Subcutaneous abdominal adipose tissue (tissue), 5 donors: ENCODE measurements around the gene KIF7.

Experiments used
- H3K27ac ChIP-seq: one replicate; pipeline ENCODE4 v1.7.0; 2013; ENCODE audit warnings: low read depth, mild to moderate bottlenecking, inconsistent platforms, low read length, moderate library complexity
- H3K27me3 ChIP-seq, 5 donors: one replicate each; pipeline ENCODE4 v1.7.0; 2013; ENCODE audit warnings: low read length in 5 of 5, inconsistent platforms in 1 of 5; ENCODE audit not compliant: control insufficient read depth in 5 of 5, insufficient read depth in 4 of 5
- H3K36me3 ChIP-seq, 5 donors: one replicate each; pipeline ENCODE4 v1.7.0; 2013; ENCODE audit warnings: low read length in 5 of 5; ENCODE audit not compliant: control insufficient read depth in 5 of 5, insufficient read depth in 5 of 5
- H3K4me1 ChIP-seq, 5 donors: one replicate each; pipeline ENCODE4 v1.7.0; 2013; ENCODE audit warnings: low read length in 5 of 5, mild to moderate bottlenecking in 3 of 5, moderate library complexity in 1 of 5; ENCODE audit not compliant: control insufficient read depth in 5 of 5, insufficient read depth in 5 of 5
- H3K4me3 ChIP-seq, 5 donors: one replicate each; pipeline ENCODE4 v1.7.0; 2013; ENCODE audit warnings: low read length in 5 of 5, low read depth in 1 of 5
- H3K9ac ChIP-seq, 5 donors: one replicate each; pipeline ENCODE4 v1.7.0; 2013; ENCODE audit warnings: low read length in 5 of 5, mild to moderate bottlenecking in 4 of 5, moderate library complexity in 3 of 5
- H3K9me3 ChIP-seq, 5 donors: one replicate each; pipeline ENCODE4 v1.7.0; 2013; ENCODE audit warnings: low read length in 5 of 5; ENCODE audit not compliant: control insufficient read depth in 5 of 5
- donor health status: healthy.
- donor health status: healthy.
- donor health status: healthy.
- donor health status: healthy.
- donor health status: healthy.

The KIF7 gene

DNA sequence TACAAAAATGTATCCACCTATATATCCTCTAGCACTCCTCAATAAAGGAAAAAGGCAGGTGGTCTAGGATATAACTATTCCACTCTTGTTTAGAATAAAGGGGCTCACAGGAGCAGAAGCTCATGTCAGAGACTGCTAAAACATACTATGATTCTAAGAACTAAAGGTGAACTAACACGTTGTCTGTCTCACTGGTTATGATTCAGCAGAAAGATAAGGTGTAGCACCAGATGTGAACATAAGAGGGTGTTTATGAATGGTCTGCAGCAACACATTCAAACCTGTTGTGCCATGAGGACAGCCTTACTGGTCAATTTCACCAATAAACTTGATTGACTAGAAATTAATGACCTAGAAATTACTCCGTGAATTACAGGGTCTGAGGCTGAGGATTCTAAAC, 30.7 kb upstream of the KIF7 start:
- Histone ChIP-seq H3K4me3 (peak overlapping the region in 2 of 5 donors; percentile 18 to 36), H3K27me3 (no peaks in the 10 kb centered on the region), H3K9me3 (no peaks in the 10 kb centered on the region), H3K4me1 (peaks cover 0 to 77% (median 37%) of the 10 kb centered on the region in 5 donors), H3K27ac (peak overlapping the region; percentile 92), H3K9ac (peak overlapping the region in 2 of 5 donors; percentile 57 to 63), H3K36me3 (peaks cover 0 to 16% (median 5%) of the 10 kb centered on the region in 5 donors)

DNA sequence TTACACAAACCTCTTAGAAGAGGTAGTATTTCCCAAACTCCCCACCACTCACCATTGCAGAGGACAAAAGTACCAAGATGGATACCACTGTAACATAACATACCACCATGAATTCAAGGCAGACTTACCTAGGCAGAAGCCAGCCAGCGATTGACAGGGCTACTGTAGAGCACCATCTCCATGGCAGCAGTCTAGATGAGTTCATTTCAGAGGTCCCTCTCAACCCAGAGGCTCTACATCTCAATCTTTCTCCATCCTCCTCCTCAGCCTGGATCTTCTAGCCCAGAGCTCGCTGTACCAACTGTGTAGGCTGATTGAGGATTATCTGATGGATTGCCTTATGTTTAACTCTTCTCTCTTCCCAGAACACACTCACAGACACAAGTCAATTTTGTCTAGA, 25.9 kb upstream of the KIF7 start:
- Histone ChIP-seq H3K36me3 (peaks cover 0 to 26% (median 12%) of the 10 kb centered on the region in 5 donors), H3K27me3 (no peaks in the 10 kb centered on the region), H3K4me3 (peak overlapping the region in 3 of 5 donors; percentile 3 to 53 (median 8)), H3K9ac (peak overlapping the region; percentile 4 to 90 (median 23)), H3K9me3 (no peaks in the 10 kb centered on the region), H3K4me1 (peaks cover 0 to 59% (median 28%) of the 10 kb centered on the region in 5 donors), H3K27ac (peak overlapping the region; percentile 79)

DNA sequence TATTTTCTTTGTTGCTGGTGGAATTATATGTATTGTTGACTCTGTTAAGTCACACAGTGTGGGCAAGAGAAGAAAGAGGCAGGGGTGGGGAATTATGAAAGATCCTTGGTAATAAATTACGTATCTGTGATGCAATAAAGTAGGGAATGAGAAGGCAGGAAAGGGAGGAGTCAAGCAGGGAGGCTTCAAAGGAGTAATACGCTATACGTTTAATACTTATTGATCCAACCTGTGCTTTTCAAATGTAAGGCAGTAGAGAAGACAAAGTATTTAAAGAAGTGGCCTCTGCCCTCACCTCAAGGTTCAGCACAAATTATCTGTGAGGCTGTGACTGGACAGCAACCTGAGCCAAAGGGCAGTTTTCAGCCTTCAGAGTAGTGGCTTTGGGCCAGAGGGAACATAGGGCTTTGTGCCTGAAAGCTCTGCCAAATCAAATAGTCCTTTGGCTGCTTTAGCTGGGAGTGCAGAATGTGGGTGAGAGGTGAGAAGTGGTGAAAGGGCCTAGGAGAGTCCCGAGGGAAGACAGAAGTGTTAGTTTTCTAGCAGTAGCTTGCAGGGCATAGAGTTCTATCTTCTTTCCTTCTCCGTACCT, 25.1 kb upstream of the KIF7 start:
- H3K27me3 ChIP-seq, result no peaks in the 10 kb centered on the region
- peak overlapping the region in 4 of 5 donors; percentile 6 to 90 (median 10) for H3K9ac ChIP-seq
- peak overlapping the region; percentile 79 for H3K27ac ChIP-seq
- no peaks in the 10 kb centered on the region for H3K9me3 ChIP-seq
- H3K4me1 ChIP-seq, result peaks cover 0 to 56% (median 25%) of the 10 kb centered on the region in 5 donors
- peak overlapping the region in 3 of 5 donors; percentile 3 to 53 (median 47) for H3K4me3 ChIP-seq
- peaks cover 0 to 26% (median 12%) of the 10 kb centered on the region in 5 donors for H3K36me3 ChIP-seq

DNA sequence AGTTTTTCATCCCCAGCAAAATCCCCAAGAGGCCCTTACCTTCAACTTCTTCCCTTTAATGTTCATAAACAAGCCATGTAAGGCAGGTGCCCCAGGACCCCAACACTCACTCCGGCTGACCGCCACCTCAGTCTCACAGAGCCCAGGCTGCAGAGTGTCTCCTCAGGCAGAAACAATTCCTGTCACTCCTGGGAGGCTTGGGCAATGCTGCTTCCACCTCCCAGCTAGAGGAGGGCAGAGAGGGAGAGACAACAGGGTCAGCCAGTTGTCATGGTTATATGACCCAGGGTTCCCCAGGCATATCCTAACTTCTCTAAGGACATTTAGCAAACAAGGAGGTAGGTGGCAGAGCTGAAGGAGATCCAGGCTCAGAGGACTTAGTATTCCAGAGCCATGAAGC, 23.9 kb upstream of the KIF7 start, which contains the start of gene PLIN1:
Gene PLIN1, minus strand, starts transcription at position 156 of the 400 bp plus-strand sequence. CDS start 1,878 bp downstream, outside the sequence.
- H3K27ac ChIP-seq, result peak within 1 kb of the TSS; percentile 79

DNA sequence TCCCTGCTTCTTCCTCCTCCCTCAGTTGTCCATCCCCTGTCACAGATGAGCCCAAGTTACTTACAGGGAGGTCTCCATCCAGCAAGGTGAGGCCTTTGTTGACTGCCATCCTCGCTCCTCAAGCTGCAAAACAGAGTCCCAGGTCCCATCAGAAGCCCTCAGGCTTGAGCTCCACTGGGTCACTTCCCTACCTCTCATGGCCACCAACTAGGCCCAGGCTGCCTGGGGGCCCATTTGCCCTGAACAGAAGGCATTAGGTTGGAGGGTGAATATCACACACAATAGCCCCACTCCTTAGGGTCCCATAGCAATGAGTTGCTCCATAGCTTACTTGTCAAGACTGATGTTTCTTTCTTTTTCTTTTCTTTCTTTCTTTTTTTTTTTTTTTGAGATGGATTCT, 22.1 kb upstream of the KIF7 start:
- peak overlapping the region; percentile 64 to 90 (median 83) for H3K9ac ChIP-seq
- H3K4me3 ChIP-seq, result peak overlapping the region; percentile 52 to 99 (median 85)
- H3K27ac ChIP-seq, result peak overlapping the region; percentile 79
- H3K36me3 ChIP-seq, result peaks cover 0 to 31% (median 24%) of the 10 kb centered on the region in 5 donors
- peaks cover 4 to 65% (median 39%) of the 10 kb centered on the region in 5 donors for H3K4me1 ChIP-seq
- no peaks in the 10 kb centered on the region for H3K9me3 ChIP-seq
- H3K27me3 ChIP-seq, result no peaks in the 10 kb centered on the region

More for the DNA sequence above, 23.9 kb upstream of the KIF7 start, which contains the start of gene PLIN1:
- Histone ChIP-seq H3K9ac (peak within 1 kb of the TSS; percentile 39 to 90 (median 59)), H3K9me3 (no peaks in the 10 kb centered on the region), H3K27me3 (no peaks in the 10 kb centered on the region), H3K4me1 (peaks cover 0 to 58% (median 27%) of the 10 kb centered on the region in 5 donors), H3K36me3 (peaks cover 0 to 27% (median 20%) of the 10 kb centered on the region in 5 donors), H3K4me3 (peak within 1 kb of the TSS; percentile 53 to 99 (median 85))

DNA sequence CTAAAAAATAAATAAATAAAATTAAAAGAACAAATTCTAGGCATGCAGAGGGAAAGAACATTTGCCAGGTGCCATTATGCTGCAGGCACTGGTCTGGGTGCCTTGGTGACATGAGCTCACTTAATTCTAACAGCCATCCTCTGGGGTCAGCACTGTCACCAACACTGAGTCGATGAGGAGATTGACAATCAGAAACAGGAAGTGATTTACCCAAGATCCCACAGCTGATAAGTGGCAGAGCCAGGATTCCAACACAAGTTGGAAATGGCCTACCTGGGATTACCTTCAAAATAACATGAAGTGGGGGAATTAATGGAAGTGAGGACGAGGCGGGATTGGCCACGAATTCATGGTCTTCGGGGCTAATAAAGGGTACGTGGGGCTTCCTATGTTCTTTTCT, 20.3 kb upstream of the KIF7 start:
- peaks cover 4 to 75% (median 47%) of the 10 kb centered on the region in 5 donors for H3K4me1 ChIP-seq
- peak overlapping the region; percentile 79 for H3K27ac ChIP-seq
- H3K9me3 ChIP-seq, result no peaks in the 10 kb centered on the region
- H3K36me3 ChIP-seq, result peaks cover 0 to 49% (median 40%) of the 10 kb centered on the region in 5 donors
- H3K4me3 ChIP-seq, result peak overlapping the region; percentile 52 to 99 (median 85)
- H3K9ac ChIP-seq, result peak overlapping the region in 3 of 5 donors; percentile 41 to 90 (median 83)
- H3K27me3 ChIP-seq, result no peaks in the 10 kb centered on the region

DNA sequence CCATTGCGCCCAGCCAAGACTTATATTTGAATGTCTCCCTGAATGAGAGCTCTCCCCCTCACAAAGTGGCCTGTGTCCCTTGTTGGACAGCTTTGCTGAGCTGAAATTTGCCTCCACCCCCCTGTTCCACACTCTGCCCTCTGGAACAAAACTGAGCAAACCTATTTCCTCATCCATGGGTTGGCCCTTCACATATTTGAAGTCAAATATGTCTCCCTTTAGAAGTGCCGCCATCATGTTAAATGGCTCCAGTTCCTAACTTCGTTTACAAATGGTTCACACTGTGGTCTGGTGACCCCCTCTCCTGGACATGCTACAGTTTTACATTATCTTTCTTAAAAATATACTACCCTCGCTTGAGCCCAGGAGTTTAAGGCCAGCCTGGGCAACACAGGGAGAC, 19.3 kb upstream of the KIF7 start:
- Histone ChIP-seq H3K36me3 (peaks cover 0 to 60% (median 51%) of the 10 kb centered on the region in 5 donors), H3K4me1 (peaks cover 7 to 80% (median 49%) of the 10 kb centered on the region in 5 donors), H3K9me3 (no peaks in the 10 kb centered on the region), H3K27me3 (no peaks in the 10 kb centered on the region), H3K9ac (peak overlapping the region in 2 of 5 donors; percentile 65 to 90), H3K4me3 (peak overlapping the region; percentile 52 to 99 (median 78)), H3K27ac (peak overlapping the region; percentile 79)

DNA sequence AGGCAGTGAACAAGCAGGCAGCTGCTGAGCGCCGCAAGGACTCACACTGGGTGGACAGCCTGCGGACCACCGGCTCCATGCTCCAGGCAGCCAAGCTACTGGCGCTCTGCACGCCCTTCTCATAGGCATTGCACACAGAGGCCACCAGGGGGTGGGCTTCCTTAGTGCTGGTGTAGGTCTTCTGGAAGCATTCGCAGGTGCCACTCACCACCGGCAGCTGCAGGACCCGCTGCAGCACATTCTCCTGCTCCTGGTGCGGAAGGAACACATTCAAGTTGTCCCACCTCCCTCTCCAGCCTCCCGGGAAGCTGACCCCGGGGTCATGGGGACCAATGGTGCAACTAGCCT, 17.9 kb upstream of the KIF7 start:
- peak overlapping the region; percentile 79 for H3K27ac ChIP-seq

DNA sequence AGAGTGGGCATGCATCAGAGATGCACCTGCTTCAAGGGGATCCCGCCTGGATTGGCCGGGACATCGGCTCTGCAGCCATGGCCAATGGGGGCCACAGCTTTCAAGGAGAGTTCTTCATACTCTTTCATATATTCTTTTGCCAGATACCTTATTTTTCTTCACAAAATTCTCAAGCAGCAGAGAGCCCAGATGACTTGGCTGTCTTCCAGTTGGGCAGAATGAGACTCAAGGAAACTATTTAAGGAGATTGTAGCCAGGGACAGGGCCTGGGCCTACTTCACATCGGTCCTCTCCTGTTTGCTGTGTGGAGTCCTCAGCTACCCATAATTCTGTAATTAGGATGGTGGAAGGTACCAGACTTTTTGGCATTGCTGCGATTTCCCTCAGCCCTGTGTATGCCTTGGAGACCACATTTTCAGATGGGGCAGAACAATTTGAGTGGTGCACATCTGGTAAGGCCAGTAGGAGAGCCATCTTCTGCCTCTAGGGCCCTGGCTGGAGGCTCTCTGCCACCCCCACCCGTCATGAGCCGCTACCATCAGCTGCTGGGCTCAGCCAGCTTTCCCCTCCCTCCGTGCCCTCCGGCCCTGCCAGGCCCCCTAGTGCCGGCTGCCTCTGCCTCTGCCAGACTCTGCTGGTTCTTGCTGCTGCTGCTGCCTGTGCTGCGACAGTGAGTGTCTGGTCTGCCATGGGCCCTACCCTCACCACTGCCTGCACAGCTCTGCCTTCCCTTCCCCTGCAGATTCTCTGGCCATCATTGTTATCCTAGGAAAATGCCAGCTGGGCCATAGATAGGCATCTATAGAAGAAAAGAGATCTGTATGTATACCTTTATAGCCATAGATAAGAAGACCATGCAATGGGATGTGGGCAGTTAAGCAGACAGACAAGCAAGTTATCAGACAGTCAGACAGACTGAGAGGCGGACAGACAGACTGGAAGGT, 17.2 kb upstream of the KIF7 start:
- Histone ChIP-seq H3K27me3 (no peaks in the 10 kb centered on the region), H3K36me3 (peaks cover 0 to 80% (median 65%) of the 10 kb centered on the region in 5 donors), H3K9ac (peak overlapping the region in 2 of 5 donors; percentile 7 to 27), H3K9me3 (no peaks in the 10 kb centered on the region), H3K4me1 (peaks cover 7 to 95% (median 66%) of the 10 kb centered on the region in 5 donors), H3K27ac (peak overlapping the region; percentile 79), H3K4me3 (peak overlapping the region; percentile 27 to 99 (median 78))

More for the DNA sequence above, 17.9 kb upstream of the KIF7 start:
- no peaks in the 10 kb centered on the region for H3K9me3 ChIP-seq
- H3K9ac ChIP-seq, result peak overlapping the region in 3 of 5 donors; percentile 7 to 40 (median 26)
- peaks cover 0 to 74% (median 60%) of the 10 kb centered on the region in 5 donors for H3K36me3 ChIP-seq
- peak overlapping the region; percentile 27 to 99 (median 78) for H3K4me3 ChIP-seq
- peaks cover 7 to 89% (median 59%) of the 10 kb centered on the region in 5 donors for H3K4me1 ChIP-seq
- no peaks in the 10 kb centered on the region for H3K27me3 ChIP-seq
